ENCODE results near the gene LDLRAP1.

- no peak for TF ChIP-seq JUN (IDR thresholded peaks at IDR 0.05; ENCODE audit: borderline replicate concordance, insufficient read depth, insufficient read length, low read depth)
- TF ChIP-seq, protein P1, sequence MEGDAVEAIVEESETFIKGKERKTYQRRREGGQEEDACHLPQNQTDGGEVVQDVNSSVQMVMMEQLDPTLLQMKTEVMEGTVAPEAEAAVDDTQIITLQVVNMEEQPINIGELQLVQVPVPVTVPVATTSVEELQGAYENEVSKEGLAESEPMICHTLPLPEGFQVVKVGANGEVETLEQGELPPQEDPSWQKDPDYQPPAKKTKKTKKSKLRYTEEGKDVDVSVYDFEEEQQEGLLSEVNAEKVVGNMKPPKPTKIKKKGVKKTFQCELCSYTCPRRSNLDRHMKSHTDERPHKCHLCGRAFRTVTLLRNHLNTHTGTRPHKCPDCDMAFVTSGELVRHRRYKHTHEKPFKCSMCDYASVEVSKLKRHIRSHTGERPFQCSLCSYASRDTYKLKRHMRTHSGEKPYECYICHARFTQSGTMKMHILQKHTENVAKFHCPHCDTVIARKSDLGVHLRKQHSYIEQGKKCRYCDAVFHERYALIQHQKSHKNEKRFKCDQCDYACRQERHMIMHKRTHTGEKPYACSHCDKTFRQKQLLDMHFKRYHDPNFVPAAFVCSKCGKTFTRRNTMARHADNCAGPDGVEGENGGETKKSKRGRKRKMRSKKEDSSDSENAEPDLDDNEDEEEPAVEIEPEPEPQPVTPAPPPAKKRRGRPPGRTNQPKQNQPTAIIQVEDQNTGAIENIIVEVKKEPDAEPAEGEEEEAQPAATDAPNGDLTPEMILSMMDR (IDR thresholded peaks at IDR 0.05; ENCODE audit: extremely low read depth in 1 of 2, insufficient read depth in 1 of 2, low read depth in 1 of 2, low read length in 2 of 2), result no peak
- no peak for TF ChIP-seq POLR2AphosphoS5 (IDR thresholded peaks at IDR 0.05; ENCODE audit: insufficient read depth, low read depth, low read length)
- no peak for TF ChIP-seq FOS (IDR thresholded peaks at IDR 0.05; ENCODE audit: borderline replicate concordance, insufficient read depth, low read length)
Observed at GRCh38 chr1:25564777-25565574, 21.6 kb downstream of the LDLRAP1 start.

Data from endothelial cell of umbilical vein (primary cell).